ENCODE measurements around the gene SPPL3. TPM values are rescaled to one million over a fixed set of nuclear protein-coding genes. Genes with fewer than 3 reads are reported as not detected.
"Not testable (repeated sequence)": the region's sequence is repeated elsewhere in the genome, so short reads cannot be mapped to it uniquely, and the experiment has no call there.

Gene SPPL3
- total and polyA plus RNA-seq, 8 donors = 7.0 to 25.7 (median 13.8) TPM

- intact Hi-C loops (cut with DNase I) = no loop called here
- no peak for FAIRE-seq
- no peak for ATAC-seq
- TF ChIP-seq CTCF (IDR thresholded peaks at IDR 0.05) = no peak
- Histone ChIP-seq H3K36me3 (no peaks in the 10 kb centered on the region), H3K27ac (no peak overlapping the region), H3K27me3 (no peaks in the 10 kb centered on the region), H3K9me3 (no peaks in the 10 kb centered on the region), H3K4me3 (no peak overlapping the region), H3K4me1 (peaks cover 0 to 7% (median 4%) of the 10 kb centered on the region in 3 donors)
- WGBS, 2 donors = 49 to 55% methylated on average over 3 of the region's 3 CpGs
- DNase-seq = no peak
Observed at GRCh38 chr12:120841525-120841924, 62.6 kb downstream of the SPPL3 start.

GRCh38 chr12:120839503-120839902, 64.7 kb downstream of the SPPL3 start:
- H3K4me3 ChIP-seq = no peak overlapping the region
- WGBS, 2 donors = 85 to 95% methylated on average over 1 of the region's 1 CpG
- no peaks in the 10 kb centered on the region for H3K36me3 ChIP-seq
- peaks cover 0 to 12% (median 0%) of the 10 kb centered on the region in 3 donors for H3K4me1 ChIP-seq
- DNase-seq (no peak), FAIRE-seq (no peak), ATAC-seq (no peak)
- H3K9me3 ChIP-seq = no peaks in the 10 kb centered on the region
- TF ChIP-seq CTCF (IDR thresholded peaks at IDR 0.05) = no peak
- H3K27me3 ChIP-seq = no peaks in the 10 kb centered on the region
- intact Hi-C loops (cut with DNase I) = no loop called here
- no peak overlapping the region for H3K27ac ChIP-seq

- H3K9me3 ChIP-seq; ATAC-seq; DNase-seq; H3K27me3 ChIP-seq; H3K27ac ChIP-seq; H3K4me3 ChIP-seq; FAIRE-seq; H3K36me3 ChIP-seq; intact Hi-C loops (cut with DNase I): not testable (repeated sequence)
- WGBS, 2 donors = 93 to 97% methylated on average over 4 of the region's 4 CpGs
- peaks cover 0 to 13% (median 0%) of the 10 kb centered on the region in 3 donors for H3K4me1 ChIP-seq
Observed at GRCh38 chr12:120838629-120839383, 65.4 kb downstream of the SPPL3 start.

- Histone ChIP-seq H3K4me3 (no peak overlapping the region), H3K36me3 (no peaks in the 10 kb centered on the region), H3K27ac (no peak overlapping the region), H3K4me1 (peaks cover 0 to 13% (median 0%) of the 10 kb centered on the region in 3 donors), H3K27me3 (no peaks in the 10 kb centered on the region), H3K9me3 (no peaks in the 10 kb centered on the region)
- DNase-seq = no peak
- ATAC-seq = peak in 1 of 4 donors; percentile 55
- FAIRE-seq = no peak
- no peak for TF ChIP-seq CTCF (IDR thresholded peaks at IDR 0.05)
- 75 to 92% methylated on average over 4 of the region's 4 CpGs for WGBS, 2 donors
- intact Hi-C loops (cut with DNase I) = no loop called here
Observed at GRCh38 chr12:120836114-120836684, 68.0 kb downstream of the SPPL3 start.

- DNase-seq (no peak), FAIRE-seq (no peak), ATAC-seq (no peak)
- peaks cover 0 to 13% (median 0%) of the 10 kb centered on the region in 3 donors for H3K4me1 ChIP-seq
- intact Hi-C loops (cut with DNase I) = no loop called here
- H3K9me3 ChIP-seq = no peaks in the 10 kb centered on the region
- no peak for TF ChIP-seq CTCF (IDR thresholded peaks at IDR 0.05)
- H3K4me3 ChIP-seq = no peak overlapping the region
- no peaks in the 10 kb centered on the region for H3K36me3 ChIP-seq
- WGBS, 2 donors = 74 to 77% methylated on average over 1 of the region's 1 CpG
- H3K27me3 ChIP-seq = no peaks in the 10 kb centered on the region
- H3K27ac ChIP-seq = no peak overlapping the region
Observed at GRCh38 chr12:120835657-120836056, 68.5 kb downstream of the SPPL3 start.

Measured in pancreas (tissue), 10 donors.